ENCODE results near the gene SIT1.

The SIT1 gene

GRCh38 chr9:35650341-35651158, at the start of gene SIT1:
SIT1 (minus strand) TSS chr9:35650931; CDS start chr9:35650853, 78 bp downstream.
- peak; percentile 68 for DNase-seq

GRCh38 chr9:35700031-35700430, 49.3 kb upstream of the SIT1 start:
- DNase-seq, result no peak

- DNase-seq, result no peak
Observed at GRCh38 chr9:35698231-35698630, 47.5 kb upstream of the SIT1 start.

- DNase-seq, result no peak
Observed at GRCh38 chr9:35697486-35697885, 46.8 kb upstream of the SIT1 start.

GRCh38 chr9:35696520-35697215, 45.9 kb upstream of the SIT1 start:
- DNase-seq, result peak; percentile 62

GRCh38 chr9:35695943-35696401, 45.2 kb upstream of the SIT1 start:
- DNase-seq, result no peak

GRCh38 chr9:35691757-35692301, 41.1 kb upstream of the SIT1 start:
- DNase-seq, result no peak

- no peak for DNase-seq
Observed at GRCh38 chr9:35691334-35691650, 40.6 kb upstream of the SIT1 start.

- peak; percentile 66 for DNase-seq
Observed at GRCh38 chr9:35690614-35691333, 40.0 kb upstream of the SIT1 start.

- no peak for DNase-seq
Observed at GRCh38 chr9:35690294-35690613, 39.5 kb upstream of the SIT1 start.

GRCh38 chr9:35689542-35690293, 39.0 kb upstream of the SIT1 start, which contains the start of gene TPM2:
TPM2 (minus strand) TSS chr9:35689925; CDS start chr9:35689817, 108 bp downstream.
- DNase-seq, result no peak

- DNase-seq, result no peak
Observed at GRCh38 chr9:35688558-35689541, 38.1 kb upstream of the SIT1 start.

- no peak for DNase-seq
Observed at GRCh38 chr9:35687972-35688557, 37.3 kb upstream of the SIT1 start.

- no peak for DNase-seq
Observed at GRCh38 chr9:35687306-35687705, 36.6 kb upstream of the SIT1 start.

- DNase-seq, result no peak
Observed at GRCh38 chr9:35686222-35687203, 35.8 kb upstream of the SIT1 start.

- DNase-seq, result no peak
Observed at GRCh38 chr9:35685506-35685905, 34.8 kb upstream of the SIT1 start.

GRCh38 chr9:35684921-35685320, 34.2 kb upstream of the SIT1 start:
- no peak for DNase-seq

- no peak for DNase-seq
Observed at GRCh38 chr9:35683323-35683722, 32.6 kb upstream of the SIT1 start.

GRCh38 chr9:35682520-35683315, 32.0 kb upstream of the SIT1 start:
- no peak for DNase-seq
